Measurements from ENCODE around the gene STAT2. TPM values are rescaled to one million over a fixed set of nuclear protein-coding genes. Genes with fewer than 3 reads are reported as not detected.
"Not testable (repeated sequence)": the region's sequence is repeated elsewhere in the genome, so short reads cannot be mapped to it uniquely, and the experiment has no call there.

Gene STAT2
- total RNA-seq, result 100 to 1,000 TPM; 140 to 157 (median 143) TPM
- total RNA-seq (2013), result 177 TPM

GRCh38 chr12:56359851-56360767, at the start of gene STAT2:
Gene STAT2, minus strand, starts transcription at chr12:56360107. Its CDS starts 3,536 bp downstream, at chr12:56356571.
- ATAC-seq (peak; percentile 93 to 98 (median 94)), DNase-seq (peak; percentile 98 to 99)
- Histone ChIP-seq H3K27ac (ENCODE audit: low read length) (peak within 1 kb of the TSS; percentile 71), H3K4me3 (ENCODE audit: low read length) (peak within 1 kb of the TSS; percentile 80), H3K4me1 (ENCODE audit: control insufficient read depth, insufficient read depth, low read length) (peaks cover 17% of the 10 kb centered on the region), H3K9me3 (ENCODE audit: control insufficient read depth, insufficient read depth, low read length) (no peaks in the 10 kb centered on the region), H3K27me3 (ENCODE audit: control insufficient read depth, insufficient read depth, low read length) (no peaks in the 10 kb centered on the region), H3K36me3 (ENCODE audit: control insufficient read depth, insufficient read depth, low read length) (peaks cover 14% of the 10 kb centered on the region)
- H3K4me1 Mint-ChIP-seq, result peaks cover 21 to 24% of the 10 kb centered on the region in 2 donors
- no peak for TF ChIP-seq CTCF (IDR thresholded peaks at IDR 0.05)
- H3K27me3 Mint-ChIP-seq (ENCODE audit: low read depth in 2 of 2), result no peaks in the 10 kb centered on the region
- H3K27ac Mint-ChIP-seq, result peak within 1 kb of the TSS; percentile 88 to 91
- H3K4me3 Mint-ChIP-seq, result peak within 1 kb of the TSS; percentile 97
- intact Hi-C loops (cut with micrococcal nuclease), result loop anchor here (1.0 to 5.0 kb wide), 3 partner anchors 26 to 277 kb away; no protein-coding TSS in a partner anchor
- under 1% methylated on average over 54 of the region's 54 CpGs for WGBS (ENCODE audit: insufficient coverage)
- no peaks in the 10 kb centered on the region for H3K36me3 Mint-ChIP-seq
- H3K9me3 Mint-ChIP-seq, result no peaks in the 10 kb centered on the region

- Histone ChIP-seq H3K9me3 (ENCODE audit: control insufficient read depth, insufficient read depth, low read length) (no peaks in the 10 kb centered on the region), H3K27ac (ENCODE audit: low read length) (no peak overlapping the region), H3K4me1 (ENCODE audit: control insufficient read depth, insufficient read depth, low read length) (no peaks in the 10 kb centered on the region), H3K4me3 (ENCODE audit: low read length) (no peak overlapping the region), H3K27me3 (ENCODE audit: control insufficient read depth, insufficient read depth, low read length) (no peaks in the 10 kb centered on the region), H3K36me3 (ENCODE audit: control insufficient read depth, insufficient read depth, low read length) (no peaks in the 10 kb centered on the region)
- intact Hi-C loops (cut with micrococcal nuclease), result no loop called here
- no peak for TF ChIP-seq CTCF (IDR thresholded peaks at IDR 0.05)
- DNase-seq, result no peak
- H3K27me3 Mint-ChIP-seq (ENCODE audit: low read depth in 2 of 2), result no peaks in the 10 kb centered on the region
- H3K27ac Mint-ChIP-seq, result no peak overlapping the region
- H3K36me3 Mint-ChIP-seq, result no peaks in the 10 kb centered on the region
- no peak overlapping the region for H3K4me3 Mint-ChIP-seq
- H3K4me1 Mint-ChIP-seq, result no peaks in the 10 kb centered on the region
- 87% methylated on average over 4 of the region's 5 CpGs for WGBS (ENCODE audit: insufficient coverage)
- ATAC-seq, result no peak
- H3K9me3 Mint-ChIP-seq, result no peaks in the 10 kb centered on the region
Observed at GRCh38 chr12:56408799-56409417, 49.0 kb upstream of the STAT2 start.

- H3K9me3 Mint-ChIP-seq, result not testable (repeated sequence)
Observed at GRCh38 chr12:56404227-56404626, 44.3 kb upstream of the STAT2 start.

GRCh38 chr12:56401612-56402011, 41.7 kb upstream of the STAT2 start:
- H3K27ac Mint-ChIP-seq; H3K9me3 ChIP-seq (ENCODE audit: control insufficient read depth, insufficient read depth, low read length); H3K27ac ChIP-seq (ENCODE audit: low read length); H3K4me1 Mint-ChIP-seq; H3K4me3 Mint-ChIP-seq; ATAC-seq; H3K27me3 ChIP-seq (ENCODE audit: control insufficient read depth, insufficient read depth, low read length); H3K36me3 Mint-ChIP-seq; H3K27me3 Mint-ChIP-seq (ENCODE audit: low read depth in 2 of 2); intact Hi-C loops (cut with micrococcal nuclease); DNase-seq; H3K4me3 ChIP-seq (ENCODE audit: low read length); H3K4me1 ChIP-seq (ENCODE audit: control insufficient read depth, insufficient read depth, low read length); H3K36me3 ChIP-seq (ENCODE audit: control insufficient read depth, insufficient read depth, low read length); H3K9me3 Mint-ChIP-seq: not testable (repeated sequence)

More at GRCh38 chr12:56404227-56404626, 44.3 kb upstream of the STAT2 start:
- H3K27me3 ChIP-seq (ENCODE audit: control insufficient read depth, insufficient read depth, low read length); H3K27ac ChIP-seq (ENCODE audit: low read length); H3K36me3 Mint-ChIP-seq; H3K4me1 Mint-ChIP-seq; intact Hi-C loops (cut with micrococcal nuclease); H3K27ac Mint-ChIP-seq; H3K9me3 ChIP-seq (ENCODE audit: control insufficient read depth, insufficient read depth, low read length); ATAC-seq; H3K27me3 Mint-ChIP-seq (ENCODE audit: low read depth in 2 of 2); DNase-seq; H3K4me3 ChIP-seq (ENCODE audit: low read length); H3K4me1 ChIP-seq (ENCODE audit: control insufficient read depth, insufficient read depth, low read length); H3K36me3 ChIP-seq (ENCODE audit: control insufficient read depth, insufficient read depth, low read length); H3K4me3 Mint-ChIP-seq: not testable (repeated sequence)
- 60% methylated on average over 1 of the region's 3 CpGs for WGBS (ENCODE audit: insufficient coverage)

GRCh38 chr12:56401125-56401524, 41.2 kb upstream of the STAT2 start:
- H3K4me3 Mint-ChIP-seq; H3K27ac Mint-ChIP-seq; H3K4me1 Mint-ChIP-seq; DNase-seq; H3K36me3 ChIP-seq (ENCODE audit: control insufficient read depth, insufficient read depth, low read length); H3K4me3 ChIP-seq (ENCODE audit: low read length); H3K36me3 Mint-ChIP-seq; ATAC-seq; H3K27me3 Mint-ChIP-seq (ENCODE audit: low read depth in 2 of 2); intact Hi-C loops (cut with micrococcal nuclease); H3K4me1 ChIP-seq (ENCODE audit: control insufficient read depth, insufficient read depth, low read length); H3K9me3 Mint-ChIP-seq; H3K9me3 ChIP-seq (ENCODE audit: control insufficient read depth, insufficient read depth, low read length); H3K27me3 ChIP-seq (ENCODE audit: control insufficient read depth, insufficient read depth, low read length); H3K27ac ChIP-seq (ENCODE audit: low read length): not testable (repeated sequence)
- 100% methylated on average over 1 of the region's 3 CpGs for WGBS (ENCODE audit: insufficient coverage)

GRCh38 chr12:56399466-56399865, 39.6 kb upstream of the STAT2 start:
- 90% methylated on average over 3 of the region's 3 CpGs for WGBS (ENCODE audit: insufficient coverage)

More at GRCh38 chr12:56399466-56399865, 39.6 kb upstream of the STAT2 start:
- H3K9me3 Mint-ChIP-seq; H3K27me3 ChIP-seq (ENCODE audit: control insufficient read depth, insufficient read depth, low read length); H3K27ac ChIP-seq (ENCODE audit: low read length); intact Hi-C loops (cut with micrococcal nuclease); H3K27ac Mint-ChIP-seq; H3K36me3 Mint-ChIP-seq; ATAC-seq; H3K4me1 Mint-ChIP-seq; H3K27me3 Mint-ChIP-seq (ENCODE audit: low read depth in 2 of 2); H3K36me3 ChIP-seq (ENCODE audit: control insufficient read depth, insufficient read depth, low read length); DNase-seq; H3K4me3 ChIP-seq (ENCODE audit: low read length); H3K4me3 Mint-ChIP-seq; H3K9me3 ChIP-seq (ENCODE audit: control insufficient read depth, insufficient read depth, low read length); H3K4me1 ChIP-seq (ENCODE audit: control insufficient read depth, insufficient read depth, low read length): not testable (repeated sequence)

Data from natural killer cell (primary cell).